ENCODE data around the gene ZNF627.
A peak's percentile ranks its signal among the peaks of the same experiment; 100 is the strongest.
"Not testable (repeated sequence)": the region's sequence is repeated elsewhere in the genome, so short reads cannot be mapped to it uniquely, and the experiment has no call there.

Gene ZNF627

DNA sequence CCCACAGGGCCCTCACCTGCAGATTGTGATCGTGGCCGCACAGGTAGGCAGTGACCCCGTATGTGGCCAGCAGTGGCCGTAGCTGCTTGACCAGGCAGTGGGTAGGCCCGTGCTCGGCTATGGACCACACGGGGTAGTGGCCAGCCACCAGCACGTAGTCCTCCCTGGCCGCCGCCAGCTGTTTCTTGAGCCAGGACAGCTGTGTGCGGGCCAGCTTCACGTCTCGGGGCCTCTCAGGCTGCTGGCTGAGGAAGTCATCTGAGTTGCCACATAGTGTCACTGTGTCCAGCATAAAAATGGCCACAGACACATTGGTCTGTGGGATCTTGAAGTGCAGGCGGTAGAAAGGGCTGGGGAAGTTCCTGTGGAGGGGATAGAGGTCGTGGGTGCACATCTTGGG, 21.1 kb upstream of the ZNF627 start:
- DNase-seq = no peak

DNA sequence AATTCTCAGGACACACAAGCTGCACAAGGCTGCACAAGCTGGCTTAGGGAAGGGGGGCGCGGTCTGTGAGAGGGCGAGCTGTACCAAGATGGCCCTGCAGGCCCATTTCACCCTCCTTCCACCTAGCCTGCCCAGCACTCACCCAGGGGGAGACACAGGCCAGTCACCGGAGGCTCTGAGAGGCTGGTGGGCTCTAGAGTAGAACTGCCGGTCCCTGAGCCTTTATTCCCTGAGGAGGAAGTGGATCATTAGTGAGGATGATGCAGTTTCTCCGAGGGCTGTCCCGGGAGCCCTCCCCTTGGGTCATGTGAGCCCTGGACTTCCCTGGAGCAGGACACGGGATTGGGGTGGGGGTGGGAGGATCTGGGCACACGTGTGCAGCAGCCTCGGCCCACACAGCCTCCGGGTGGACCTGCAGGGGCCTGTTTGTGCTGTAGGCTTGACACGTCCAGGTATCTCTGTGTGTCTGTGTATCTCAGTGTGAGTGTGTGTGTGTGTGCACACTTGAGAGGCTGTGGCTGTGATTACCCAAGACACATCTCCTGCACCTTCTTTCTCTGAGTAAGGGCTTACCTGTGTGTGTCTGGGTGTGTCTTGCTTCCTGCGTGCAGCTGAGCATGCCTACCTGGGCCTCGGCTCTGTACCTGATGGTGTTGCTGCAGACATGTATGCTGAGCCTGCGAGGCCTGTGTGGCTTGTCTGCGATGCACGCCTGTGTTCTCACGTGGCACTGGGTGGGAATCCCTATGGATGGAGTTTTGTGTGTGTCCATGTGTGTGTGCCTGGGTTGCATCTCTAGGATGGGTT, 19.6 kb upstream of the ZNF627 start, which contains the start of gene ACP5:
ACP5 (minus strand) TSS at position 195 of the 807 bp plus-strand sequence. CDS start 328 bp downstream, outside the sequence.
- DNase-seq = no peak

DNA sequence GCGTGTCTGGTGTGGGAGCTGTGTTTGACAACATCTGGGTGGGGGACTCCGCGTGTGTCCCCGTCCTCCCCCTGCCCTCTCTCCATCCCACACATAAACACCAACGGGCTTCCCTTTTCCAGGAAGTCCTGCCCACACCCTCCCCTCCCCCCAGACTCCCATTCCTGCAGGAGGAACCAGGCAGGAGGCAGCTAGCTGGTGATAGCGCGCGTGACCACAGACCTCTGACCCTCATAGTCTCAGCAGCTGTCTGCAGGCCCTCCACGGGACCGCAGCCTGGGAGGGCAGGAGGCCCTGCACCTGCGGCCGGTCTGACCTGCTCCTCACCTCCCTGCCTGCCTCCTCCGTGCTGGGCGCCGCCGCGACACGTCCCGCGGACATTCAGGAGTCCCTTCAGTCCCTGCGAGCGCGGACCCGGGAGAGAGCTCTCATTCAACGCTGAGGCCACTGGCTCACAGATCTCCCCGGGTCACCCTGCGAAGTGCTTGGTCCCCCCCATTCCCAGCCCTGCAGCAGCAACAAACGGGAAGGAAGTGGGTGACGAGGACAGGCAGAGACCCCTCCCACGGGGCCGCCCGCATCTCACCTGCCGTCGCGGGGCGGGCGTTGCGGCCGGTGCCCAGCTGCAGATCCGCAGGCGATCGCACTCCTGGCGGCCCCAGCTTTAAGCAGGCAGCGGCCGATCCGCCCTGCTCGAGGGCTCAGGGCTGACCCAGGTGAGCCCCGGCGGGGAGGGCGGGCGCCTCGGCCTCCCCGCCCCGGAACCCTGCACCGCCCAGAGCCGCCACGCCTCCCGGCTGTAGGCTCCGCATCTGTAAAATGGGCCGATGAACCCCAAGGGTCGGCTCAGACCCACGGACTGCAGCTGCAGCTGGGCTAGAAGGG, 18.8 kb upstream of the ZNF627 start:
- no peak for DNase-seq

DNA sequence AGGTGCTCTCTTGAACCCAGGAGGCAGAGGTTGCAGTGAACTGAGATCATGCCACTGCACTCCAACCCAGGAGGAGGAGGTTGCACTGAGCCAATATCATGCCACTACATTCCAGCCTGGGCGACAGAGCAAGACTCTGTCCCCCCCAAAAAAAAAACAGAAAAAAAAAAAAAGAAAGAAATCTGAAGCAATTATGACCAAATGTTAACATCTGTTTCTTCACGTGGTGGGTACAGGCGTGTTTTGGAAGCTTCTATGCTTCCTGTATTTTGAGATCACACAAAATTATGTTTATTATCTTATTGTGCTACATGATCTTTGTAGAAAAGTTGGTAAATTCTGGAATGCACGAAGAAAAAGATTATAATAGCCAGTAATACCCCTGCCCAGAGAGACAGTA, 17.2 kb upstream of the ZNF627 start:
- no peak for DNase-seq

DNA sequence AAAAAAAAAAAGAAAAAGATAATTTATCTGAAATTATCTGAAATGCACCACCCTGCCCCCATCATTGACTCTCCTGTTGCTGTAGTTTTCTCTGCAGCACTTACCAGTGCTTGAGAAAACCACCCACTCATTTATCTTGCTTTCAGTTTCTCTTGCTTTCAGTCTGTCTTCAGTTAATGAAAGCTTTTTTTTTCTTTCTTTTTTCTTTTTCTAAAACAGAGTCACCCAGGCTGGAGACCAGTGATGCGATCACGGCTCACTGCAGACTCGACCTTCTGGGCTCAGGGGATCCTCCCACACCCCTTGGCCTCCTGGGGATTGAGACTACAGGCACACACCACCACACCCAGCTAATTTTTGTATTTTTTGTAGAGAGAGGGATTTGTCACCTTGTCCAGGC, 15.5 kb upstream of the ZNF627 start:
- no peak for DNase-seq

DNA sequence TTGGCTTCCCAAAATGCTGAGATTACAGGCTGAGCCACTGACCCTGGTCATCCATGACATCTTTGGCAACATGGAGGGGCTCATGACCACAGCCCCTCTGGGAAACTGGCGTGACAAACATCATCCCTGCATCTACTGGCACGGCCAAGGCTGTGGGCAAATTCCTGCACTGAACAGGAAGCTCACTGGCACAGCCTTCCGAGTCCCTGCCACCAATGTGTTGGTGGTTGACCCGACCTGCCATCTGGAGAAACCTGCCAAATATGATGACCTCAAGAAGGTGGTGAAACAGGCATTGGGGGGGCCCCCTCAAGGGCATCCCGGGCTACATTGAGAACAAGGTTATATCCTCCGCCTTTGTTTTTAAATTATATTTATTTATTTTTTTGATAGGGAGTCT, 11.0 kb upstream of the ZNF627 start:
- DNase-seq = no peak

DNA sequence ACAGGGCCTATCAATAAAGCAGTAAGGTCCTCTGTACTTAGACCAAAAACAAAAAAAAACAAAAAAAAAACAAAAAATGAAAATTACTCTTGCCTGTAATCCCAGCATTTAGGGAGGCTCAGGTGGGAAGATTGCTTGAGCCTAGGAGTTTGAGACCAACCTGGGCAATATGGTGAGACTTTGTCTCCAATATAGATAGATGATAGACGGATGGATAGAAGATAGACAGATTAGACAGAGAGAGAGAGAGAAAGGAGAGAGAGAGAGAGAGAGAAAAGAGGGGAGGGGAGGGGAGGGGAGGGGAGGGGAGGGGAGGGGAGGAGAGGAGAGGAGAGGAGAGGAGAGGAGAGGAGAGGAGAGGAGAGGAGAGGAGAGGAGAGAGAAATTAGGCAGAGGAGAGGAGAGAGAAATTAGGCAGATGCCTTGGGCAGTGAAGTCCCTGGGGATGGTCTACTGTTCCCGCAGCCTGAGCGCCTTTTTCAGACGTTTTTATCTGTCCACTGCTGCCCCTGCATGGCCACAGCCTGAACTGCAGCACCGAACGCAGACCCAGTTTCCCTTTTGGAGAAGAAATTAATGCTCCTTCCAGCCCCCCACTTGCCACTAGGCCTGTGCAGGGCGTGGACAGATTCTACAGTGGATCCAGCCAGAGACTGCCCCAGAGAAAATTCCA, 9.8 kb upstream of the ZNF627 start:
- DNase-seq = peak; percentile 43

DNA sequence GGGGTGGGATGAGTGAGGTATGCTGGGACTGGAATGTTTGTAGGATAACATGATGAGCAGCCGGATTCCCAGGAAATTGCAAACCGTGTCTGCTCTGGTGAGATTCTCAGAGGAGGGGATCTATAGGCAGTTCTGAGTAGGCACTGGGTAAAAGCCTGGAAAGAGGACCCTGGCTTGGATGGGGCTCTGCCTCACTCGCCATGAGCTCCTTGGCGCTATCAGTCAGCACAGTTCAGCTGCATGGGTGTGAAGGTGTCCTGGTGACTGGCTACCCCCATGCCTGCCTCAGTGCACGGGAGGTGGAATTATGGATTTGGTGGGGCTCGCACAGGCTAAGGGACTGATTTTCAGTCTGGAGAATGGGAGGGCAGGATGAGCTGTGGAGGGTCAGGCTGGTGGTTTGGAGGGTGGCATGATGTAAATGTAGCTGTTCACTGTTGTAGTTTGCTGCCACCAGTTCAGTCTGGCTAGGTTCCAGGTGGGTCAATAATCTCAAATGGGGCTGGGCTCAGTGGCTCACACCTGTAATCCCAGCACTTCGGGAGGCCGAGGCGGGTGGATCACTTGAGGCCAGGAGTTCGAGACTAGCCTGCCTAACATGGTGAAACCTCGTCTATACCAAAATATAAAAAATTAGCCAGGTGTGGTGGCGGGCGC, 9.2 kb upstream of the ZNF627 start:
- no peak for DNase-seq

DNA sequence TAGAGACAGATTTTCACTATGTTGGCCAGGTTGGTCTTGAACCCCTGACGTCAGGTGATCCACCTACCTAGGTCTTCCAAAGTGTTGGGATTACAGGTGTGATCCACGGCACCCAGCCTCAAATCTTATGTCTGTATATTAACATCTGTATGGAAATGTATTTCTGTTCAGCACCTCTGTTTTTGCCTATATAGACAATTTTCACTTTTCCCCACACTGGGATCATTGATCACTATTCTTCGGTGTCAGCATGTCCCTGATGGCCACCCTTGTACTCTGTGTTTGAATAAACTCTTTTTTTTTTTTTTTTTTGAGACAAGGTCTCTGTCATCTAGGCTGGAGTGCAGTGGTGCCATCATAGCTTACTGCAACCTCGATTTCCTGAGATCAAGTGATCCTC, 3.2 kb upstream of the ZNF627 start:
- DNase-seq = no peak

DNA sequence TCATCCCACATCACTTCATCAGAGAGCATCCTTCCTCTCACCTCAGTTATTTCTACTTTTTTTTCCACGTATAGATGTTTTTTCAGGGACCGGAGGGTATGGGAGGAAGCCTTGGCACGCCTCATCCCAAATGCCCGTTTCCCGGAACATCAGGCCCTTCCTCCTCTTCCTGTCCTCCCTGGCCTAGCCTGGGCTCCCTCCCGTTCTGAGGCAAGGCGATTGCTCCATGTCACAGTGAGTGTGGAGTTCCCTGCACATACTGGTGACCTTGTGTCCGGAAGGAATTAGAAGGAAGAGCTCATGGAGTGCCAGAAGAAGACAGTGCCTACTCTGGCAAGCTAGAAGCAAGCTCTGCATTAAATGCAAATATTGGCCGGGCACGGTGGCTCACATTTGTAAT, 1.1 kb upstream of the ZNF627 start:
- DNase-seq = no peak

DNA sequence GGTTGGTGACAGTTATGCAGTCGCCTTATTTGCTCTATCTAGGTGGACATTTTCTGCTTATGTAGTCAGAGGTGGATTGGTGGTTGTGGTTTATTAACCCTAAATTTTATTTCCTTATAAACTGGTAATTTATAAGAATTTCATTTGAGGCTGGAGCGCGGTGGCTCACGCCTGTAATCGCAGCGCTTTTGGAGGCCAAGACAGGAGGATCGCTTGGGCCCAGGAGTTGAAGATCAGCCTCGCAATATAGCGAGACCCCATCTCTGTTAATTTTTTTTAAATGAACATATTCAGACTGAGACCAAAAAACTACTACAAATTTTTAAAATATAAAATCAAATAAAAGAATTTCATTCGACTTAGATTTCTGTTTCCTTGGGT, 810 bp downstream of the ZNF627 start:
- DNase-seq = no peak

DNA sequence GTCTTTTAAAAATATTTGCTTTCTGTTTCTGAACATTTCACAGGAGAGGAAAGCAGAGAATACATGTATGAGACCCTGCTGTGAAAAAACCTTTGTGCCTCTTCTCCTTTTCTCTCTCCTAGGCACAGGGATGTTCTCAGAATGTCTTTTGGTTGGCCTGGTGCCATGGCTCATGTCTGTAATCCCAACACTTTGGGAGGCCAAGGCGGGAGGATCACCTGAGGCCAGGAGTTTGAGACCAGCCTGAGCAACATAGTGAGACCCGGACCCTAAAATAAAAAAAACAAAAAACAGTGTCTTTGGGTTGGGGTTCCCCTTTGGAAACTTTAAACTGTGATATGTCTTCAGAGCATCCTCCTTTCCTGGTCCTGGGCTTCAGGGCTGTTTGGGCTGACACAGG, 1.5 kb downstream of the ZNF627 start:
- DNase-seq = no peak

DNA sequence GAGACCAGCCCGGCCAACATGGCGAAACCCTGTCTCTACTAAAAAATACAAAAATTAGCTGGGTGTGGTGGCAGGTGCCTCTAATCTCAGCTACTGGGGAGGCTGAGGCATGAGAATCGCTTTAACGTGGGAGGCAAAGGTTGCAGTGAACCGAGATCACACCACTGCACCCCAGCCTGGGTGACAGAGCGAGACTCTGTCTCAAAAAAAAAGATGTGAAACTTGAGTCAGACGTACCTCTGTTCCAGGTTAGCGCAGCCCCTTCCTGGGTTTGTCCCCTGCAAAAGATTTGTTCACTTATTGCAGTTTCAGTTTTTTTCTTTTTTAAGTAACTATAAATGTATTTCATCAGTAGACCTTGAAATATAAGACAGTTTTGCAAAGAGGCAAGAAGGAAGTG, 2.4 kb downstream of the ZNF627 start:
- not testable (repeated sequence) for DNase-seq

DNA sequence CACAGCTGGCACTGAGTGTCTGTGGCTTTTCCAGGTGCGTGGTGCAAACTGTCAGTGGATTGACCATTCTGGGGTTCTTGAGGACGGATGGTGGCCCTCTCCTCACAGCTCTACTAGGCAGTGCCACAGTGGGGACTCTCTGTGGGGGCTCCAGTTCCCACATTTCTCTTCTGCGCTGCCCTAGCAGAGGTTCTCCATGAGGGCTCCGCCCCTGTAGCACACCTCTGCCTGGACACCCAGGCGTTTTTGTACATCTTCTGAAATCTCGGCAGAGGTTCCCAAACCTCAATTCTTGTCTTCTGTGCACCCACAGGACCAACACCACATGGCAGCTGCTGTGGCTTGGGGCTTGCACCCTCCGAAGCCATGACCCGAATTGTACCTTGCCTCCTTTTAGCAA, 9.2 kb downstream of the ZNF627 start:
- no peak for DNase-seq

DNA sequence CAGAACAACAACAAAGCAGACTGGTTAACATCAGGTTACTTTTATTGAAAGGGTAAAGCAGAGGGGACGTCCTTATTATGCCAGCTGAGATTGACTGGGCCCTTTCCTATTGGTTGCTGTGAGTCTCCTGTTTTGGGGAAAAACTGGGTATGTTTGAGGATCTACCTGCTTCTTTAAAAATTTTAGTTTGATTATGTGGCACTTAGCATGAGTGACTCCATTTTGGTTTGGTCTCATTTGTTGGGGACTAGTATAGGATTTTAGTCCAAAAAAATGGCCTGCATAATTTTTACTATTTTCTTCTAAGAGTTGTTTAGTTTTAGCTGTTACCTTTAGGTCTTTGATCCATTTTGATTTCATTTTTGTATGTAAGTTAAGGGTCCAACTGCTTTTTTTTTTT, 14.4 kb downstream of the ZNF627 start:
- DNase-seq = no peak

DNA sequence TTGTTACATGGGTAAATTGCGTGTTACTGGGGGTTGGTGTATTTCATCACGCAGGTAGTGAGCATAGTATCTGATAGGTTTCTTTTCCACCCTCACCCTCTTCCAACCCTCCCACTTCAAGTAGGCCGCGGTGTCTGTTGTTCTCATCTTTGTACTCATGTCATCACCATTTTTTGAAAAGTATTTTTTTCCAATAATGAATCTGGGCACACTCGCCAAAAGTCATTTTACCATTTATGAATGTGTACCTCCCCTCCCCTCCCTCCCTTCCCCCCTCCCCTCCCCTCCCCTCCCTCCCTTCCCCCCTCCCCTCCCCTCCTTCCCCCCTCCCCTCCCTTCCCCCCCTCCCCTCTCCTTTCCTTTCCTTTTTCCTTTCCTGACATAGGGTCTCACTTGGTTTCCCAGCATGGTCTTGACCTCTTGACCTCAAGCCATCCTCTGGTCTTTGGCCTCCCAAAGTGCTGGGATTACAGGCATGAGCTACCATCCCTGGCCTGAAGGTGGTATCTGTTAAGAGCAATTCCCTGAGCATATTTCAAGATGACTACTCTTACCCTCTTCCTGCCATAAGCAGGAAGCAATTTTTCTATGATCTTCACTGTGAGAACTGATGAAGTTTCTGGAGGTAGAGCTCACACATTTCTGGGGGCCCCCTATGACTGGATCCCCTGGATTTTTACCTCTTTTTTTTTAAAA, 15.7 kb downstream of the ZNF627 start:
- no peak for DNase-seq

DNA sequence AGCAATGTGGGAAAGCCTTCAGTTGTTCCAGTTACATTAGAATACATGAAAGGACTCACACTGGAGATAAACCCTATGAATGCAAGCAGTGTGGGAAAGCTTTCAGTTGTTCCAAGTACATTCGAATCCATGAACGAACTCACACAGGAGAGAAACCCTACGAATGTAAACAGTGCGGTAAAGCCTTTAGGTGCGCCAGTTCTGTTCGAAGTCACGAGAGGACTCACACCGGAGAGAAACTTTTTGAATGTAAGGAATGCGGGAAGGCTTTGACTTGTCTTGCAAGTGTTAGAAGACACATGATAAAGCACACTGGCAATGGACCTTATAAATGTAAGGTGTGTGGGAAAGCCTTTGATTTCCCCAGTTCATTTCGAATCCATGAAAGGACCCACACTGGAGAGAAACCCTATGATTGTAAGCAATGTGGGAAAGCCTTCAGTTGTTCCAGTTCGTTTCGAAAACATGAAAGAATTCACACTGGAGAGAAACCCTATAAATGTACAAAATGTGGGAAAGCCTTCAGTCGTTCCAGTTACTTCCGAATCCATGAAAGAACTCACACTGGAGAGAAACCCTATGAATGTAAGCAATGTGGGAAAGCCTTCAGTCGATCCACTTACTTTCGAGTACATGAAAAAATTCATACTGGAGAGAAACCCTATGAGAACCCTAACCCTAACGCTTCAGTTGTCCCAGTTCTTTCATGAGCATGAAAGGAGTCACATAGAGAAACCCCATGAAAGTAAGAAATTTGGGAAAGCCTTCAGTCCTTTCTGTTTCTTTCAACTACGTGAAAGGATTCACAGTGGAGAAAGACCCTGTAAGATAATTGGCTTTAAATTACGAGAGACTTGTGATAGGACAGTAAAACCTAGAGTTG, 20.1 kb downstream of the ZNF627 start:
- DNase-seq = no peak

DNA sequence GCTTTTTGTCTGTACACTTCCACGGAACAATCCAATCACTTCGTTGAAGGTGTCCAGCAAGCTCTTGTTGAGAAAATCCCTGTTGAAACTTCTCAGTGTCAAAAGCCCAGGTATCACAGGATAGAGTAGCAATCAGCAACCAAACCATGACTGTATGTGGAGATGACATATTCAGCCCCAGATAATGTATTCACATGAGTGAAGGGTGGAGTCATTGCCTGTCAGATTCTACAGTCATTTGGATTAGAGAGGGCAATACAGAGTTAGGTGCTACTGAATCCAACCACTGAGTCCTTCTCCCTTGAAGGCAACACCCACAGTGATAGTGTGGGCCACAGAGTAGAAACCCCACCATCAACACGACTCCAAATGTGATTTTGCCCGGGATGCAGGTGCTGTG, 23.3 kb downstream of the ZNF627 start:
- DNase-seq = no peak

DNA sequence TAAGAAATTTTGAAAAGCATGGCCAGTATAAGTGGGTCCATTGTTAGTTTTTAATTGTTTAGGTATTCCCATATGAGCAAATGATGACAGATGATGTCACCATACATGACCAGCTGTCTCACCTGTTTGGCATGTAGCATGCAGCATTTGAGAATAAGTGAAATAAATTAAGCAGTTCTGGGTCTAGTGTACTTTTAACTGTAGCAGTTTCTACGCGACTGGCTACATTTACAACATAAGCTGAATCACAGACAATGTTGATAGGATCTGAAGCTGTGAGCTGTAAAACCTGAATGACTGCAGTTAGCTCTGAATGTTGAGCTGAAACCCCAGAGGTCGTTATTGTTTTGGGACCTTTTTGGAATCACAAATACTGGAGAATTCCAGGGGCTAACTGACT, 25.1 kb downstream of the ZNF627 start:
- DNase-seq = not testable (repeated sequence)

DNA sequence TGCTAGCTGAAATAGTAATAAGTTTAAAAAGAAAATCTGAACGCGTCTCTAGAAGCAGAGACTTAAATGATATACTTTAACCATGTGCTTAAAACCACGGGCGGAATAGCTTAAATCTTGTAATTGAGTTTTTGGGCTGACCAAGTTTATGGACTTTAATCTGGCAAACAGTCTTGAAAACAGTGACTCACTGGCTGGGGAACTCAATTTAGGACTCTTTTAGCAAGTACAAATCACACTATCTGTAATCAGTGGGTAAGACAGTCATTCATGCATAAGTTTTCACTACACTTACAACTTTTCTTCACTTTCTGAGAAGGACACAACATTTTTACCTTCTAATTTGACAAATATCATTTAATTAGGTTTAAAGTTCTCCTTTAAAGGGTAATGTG, 26.8 kb downstream of the ZNF627 start:
- DNase-seq = no peak

DNA sequence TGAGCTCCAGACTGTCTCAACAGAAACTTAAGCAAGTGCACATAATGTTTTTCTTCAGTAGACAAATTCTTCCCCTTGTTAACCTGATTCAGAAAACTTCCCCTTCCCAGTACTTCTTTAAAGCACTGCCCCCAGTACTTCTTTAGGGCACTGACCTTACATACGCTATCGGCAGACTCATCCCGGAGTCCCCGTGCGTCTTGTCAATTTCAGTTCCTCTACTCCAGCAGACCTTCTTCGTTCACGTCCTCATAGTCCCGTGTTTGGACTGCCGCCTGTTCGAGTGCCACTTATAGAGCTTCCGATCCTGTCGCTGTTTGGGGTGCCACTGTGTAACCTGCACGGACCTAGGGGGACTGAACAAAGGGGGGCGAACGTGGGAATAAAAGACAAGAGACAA, 29.0 kb downstream of the ZNF627 start:
- no peak for DNase-seq

Measured in NCI-H510A treated with DMSO at 0.1 percent for 48 hours (cell line).